Keratinocyte (primary cell): ENCODE results near the gene BCL2. TPM values are rescaled to one million over a fixed set of nuclear protein-coding genes. Genes with fewer than 3 reads are reported as not detected.

Experiments used
- DNase-seq: peaks from one replicate; pipeline ENCODE4 v3.0.0-alpha.2; 2011; ENCODE audit warnings: low read depth, missing footprints, low spot score
- FAIRE-seq: peaks from 2 replicates; lab custom pipeline; 2011; peaks lifted over from hg19 to GRCh38; lab: Jason Lieb, UNC
- H2AFZ ChIP-seq: 2 replicates; pipeline ENCODE4 v1.6.0; 2012; ENCODE audit warnings: low read length, control low read depth, inconsistent platforms; ENCODE audit not compliant: control insufficient read depth
- H3K27ac ChIP-seq: 2 replicates; pipeline ENCODE4 v1.5.1; 2011; ENCODE audit warnings: low read length; ENCODE audit not compliant: control insufficient read depth, insufficient read depth
- H3K27me3 ChIP-seq: 3 replicates; pipeline ENCODE4 v1.6.0; 2011; ENCODE audit warnings: low read length; ENCODE audit not compliant: control insufficient read depth, insufficient read depth; ENCODE audit errors: extremely low read depth
- H3K36me3 ChIP-seq, 2 experiments: 2 replicates in 1 of 2; 3 replicates in 1 of 2; pipeline ENCODE4 v1.5.1; 2011; ENCODE audit warnings: low read length in 2 of 2, mild to moderate bottlenecking in 1 of 2; ENCODE audit not compliant: control insufficient read depth in 2 of 2, insufficient read depth in 2 of 2; ENCODE audit errors: extremely low read depth in 1 of 2
- H3K4me1 ChIP-seq: 3 replicates; pipeline ENCODE4 v1.5.1; 2011; ENCODE audit warnings: low read length; ENCODE audit not compliant: control insufficient read depth, insufficient read depth; ENCODE audit errors: extremely low read depth
- H3K4me2 ChIP-seq: 3 replicates; pipeline ENCODE4 v1.6.0; 2011; ENCODE audit warnings: low read depth, low read length; ENCODE audit not compliant: control insufficient read depth, insufficient read depth; ENCODE audit errors: extremely low read depth
- H3K4me3 ChIP-seq, 3 experiments: fragments of 200-600 bp in 1 of 3; sonication (generic) in 1 of 3; 2 replicates in 2 of 3; 3 replicates in 1 of 3; pipeline ENCODE4 v1.5.1; 2011 to 2016; ENCODE audit warnings: low read length in 3 of 3, mild to moderate bottlenecking in 3 of 3, control low read depth in 2 of 3, inconsistent platforms in 1 of 3, low read depth in 1 of 3, mixed read lengths in 1 of 3, mixed run types in 1 of 3, moderate library complexity in 1 of 3; ENCODE audit not compliant: control insufficient read depth in 2 of 3, insufficient read depth in 2 of 3; ENCODE audit errors: extremely low read depth in 1 of 3
- H3K79me2 ChIP-seq: 2 replicates; pipeline ENCODE4 v1.6.0; 2012; ENCODE audit warnings: low read length; ENCODE audit not compliant: control insufficient read depth, insufficient read depth
- H3K9ac ChIP-seq: 3 replicates; pipeline ENCODE4 v1.6.0; 2011; ENCODE audit warnings: low read length; ENCODE audit not compliant: control insufficient read depth, insufficient read depth; ENCODE audit errors: extremely low read depth
- H3K9me1 ChIP-seq: 3 replicates; pipeline ENCODE4 v1.6.0; 2011; ENCODE audit warnings: low read length; ENCODE audit not compliant: control insufficient read depth, insufficient read depth; ENCODE audit errors: extremely low read depth
- H3K9me3 ChIP-seq: 2 replicates; pipeline ENCODE4 v1.5.1; 2012; ENCODE audit warnings: low read depth, low read length; ENCODE audit not compliant: control insufficient read depth
- H4K20me1 ChIP-seq: 3 replicates; pipeline ENCODE4 v1.6.0; 2011; ENCODE audit warnings: low read length; ENCODE audit not compliant: control insufficient read depth, insufficient read depth; ENCODE audit errors: extremely low read depth
- EZH2 ChIP-seq: IDR thresholded peaks from one replicate; pipeline ENCODE4 v1.6.1; 2012; ENCODE audit warnings: inconsistent platforms, mild to moderate bottlenecking, low read length, moderate library complexity
- dilution Hi-C: fragments of 300-500 bp; cut with MboI; formaldehyde crosslinking; loops from one replicate; pipeline ENCODE4 v1.7.0; 2020; ENCODE audit warnings: low sequenced_read_pairs; ENCODE audit not compliant: extremely low pct_ligation_motif_present
- polyA plus RNA-seq, 5 experiments: library from polyadenylated mRNA; depleted of rRNA in 3 of 5; stranded (reverse) in 3 of 5; stranded (forward) in 1 of 5; unstranded in 1 of 5; fragments of >200 nt; gene quantifications; 1 replicate in 1 of 5; 2 replicates in 3 of 5; 3 replicates in 1 of 5; pipeline versions ENCODE4 v1.2.1 to v1.2.3, GENCODE V29; 2011 to 2012; ENCODE audit warnings: missing spikeins in 2 of 5, low read depth in 1 of 5, low replicate concordance in 1 of 5
- TF ChIP-seq, protein P1 (sequence below), 3 experiments: IDR thresholded peaks in 1 of 3; conservative IDR thresholded peaks in 1 of 3; optimal IDR thresholded peaks in 1 of 3; 2 replicates in 2 of 3; 3 replicates in 1 of 3; pipeline versions ENCODE3 to v1.5.1; 2011; ENCODE audit warnings: low read length in 3 of 3, mild to moderate bottlenecking in 3 of 3, moderate library complexity in 2 of 3, control low read depth in 1 of 3, inconsistent platforms in 1 of 3; ENCODE audit not compliant: insufficient read depth in 2 of 3; ENCODE audit errors: extremely low read depth in 1 of 3

BCL2 gene
- polyA plus RNA-seq, 1 donor (not counting 4 experiments of a cell fraction or from before 2014, with no cell fraction given) = 0.30 TPM

DNA sequence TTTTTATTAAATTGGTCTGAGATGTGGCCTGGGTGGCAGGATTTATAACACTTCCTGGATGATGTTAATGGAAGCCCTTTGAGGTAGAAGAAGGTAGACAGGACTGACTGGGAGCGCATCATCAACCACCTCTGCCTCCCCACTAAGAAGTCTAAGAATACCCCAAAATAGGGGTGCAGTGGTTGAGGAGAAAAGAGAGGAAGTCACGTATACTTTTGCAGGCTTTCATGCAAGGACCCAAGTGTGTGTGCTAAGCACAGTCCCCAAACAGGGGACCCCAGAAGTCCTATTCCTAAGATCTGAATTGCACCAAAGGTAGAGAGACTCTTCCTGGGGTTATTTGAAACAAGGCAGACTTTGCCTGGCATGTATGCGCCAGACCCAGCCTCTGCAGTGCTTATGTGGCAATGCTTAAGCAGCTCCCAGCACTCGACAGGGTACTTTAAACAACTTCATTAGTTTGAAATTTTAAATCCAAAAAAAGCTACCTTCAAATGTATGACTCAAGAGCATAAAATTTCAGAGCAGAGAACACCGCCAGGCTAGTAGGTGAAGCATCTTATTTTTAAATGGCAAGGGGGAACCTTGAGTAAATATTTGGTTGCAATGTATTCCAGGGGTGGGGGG is 35.3 kb downstream of the BCL2 start:
- dilution Hi-C loops = no loop called here
- no peaks in the 10 kb centered on the region for H3K27me3 ChIP-seq
- no peaks in the 10 kb centered on the region for H3K36me3 ChIP-seq
- no peak overlapping the region for H3K27ac ChIP-seq
- no peaks in the 10 kb centered on the region for H4K20me1 ChIP-seq
- FAIRE-seq (no peak), DNase-seq (no peak)
- H3K9me3 ChIP-seq = no peaks in the 10 kb centered on the region
- H3K9ac ChIP-seq = no peak overlapping the region
- H2AFZ ChIP-seq = no peak overlapping the region
- no peak overlapping the region for H3K4me3 ChIP-seq
- H3K4me1 ChIP-seq = no peaks in the 10 kb centered on the region
- H3K4me2 ChIP-seq = no peak overlapping the region
- TF ChIP-seq EZH2 = no peak
- TF ChIP-seq, protein P1, sequence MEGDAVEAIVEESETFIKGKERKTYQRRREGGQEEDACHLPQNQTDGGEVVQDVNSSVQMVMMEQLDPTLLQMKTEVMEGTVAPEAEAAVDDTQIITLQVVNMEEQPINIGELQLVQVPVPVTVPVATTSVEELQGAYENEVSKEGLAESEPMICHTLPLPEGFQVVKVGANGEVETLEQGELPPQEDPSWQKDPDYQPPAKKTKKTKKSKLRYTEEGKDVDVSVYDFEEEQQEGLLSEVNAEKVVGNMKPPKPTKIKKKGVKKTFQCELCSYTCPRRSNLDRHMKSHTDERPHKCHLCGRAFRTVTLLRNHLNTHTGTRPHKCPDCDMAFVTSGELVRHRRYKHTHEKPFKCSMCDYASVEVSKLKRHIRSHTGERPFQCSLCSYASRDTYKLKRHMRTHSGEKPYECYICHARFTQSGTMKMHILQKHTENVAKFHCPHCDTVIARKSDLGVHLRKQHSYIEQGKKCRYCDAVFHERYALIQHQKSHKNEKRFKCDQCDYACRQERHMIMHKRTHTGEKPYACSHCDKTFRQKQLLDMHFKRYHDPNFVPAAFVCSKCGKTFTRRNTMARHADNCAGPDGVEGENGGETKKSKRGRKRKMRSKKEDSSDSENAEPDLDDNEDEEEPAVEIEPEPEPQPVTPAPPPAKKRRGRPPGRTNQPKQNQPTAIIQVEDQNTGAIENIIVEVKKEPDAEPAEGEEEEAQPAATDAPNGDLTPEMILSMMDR (optimal IDR thresholded peaks at IDR 0.05 in 1 of 3, IDR thresholded peaks at IDR 0.05 in 1 of 3, conservative IDR thresholded peaks at IDR 0.05 in 1 of 3; ENCODE audit: extremely low read depth in 1 of 3, insufficient read depth in 2 of 3, low read length in 3 of 3) = no peak
- no peaks in the 10 kb centered on the region for H3K9me1 ChIP-seq
- H3K79me2 ChIP-seq = no peaks in the 10 kb centered on the region

DNA sequence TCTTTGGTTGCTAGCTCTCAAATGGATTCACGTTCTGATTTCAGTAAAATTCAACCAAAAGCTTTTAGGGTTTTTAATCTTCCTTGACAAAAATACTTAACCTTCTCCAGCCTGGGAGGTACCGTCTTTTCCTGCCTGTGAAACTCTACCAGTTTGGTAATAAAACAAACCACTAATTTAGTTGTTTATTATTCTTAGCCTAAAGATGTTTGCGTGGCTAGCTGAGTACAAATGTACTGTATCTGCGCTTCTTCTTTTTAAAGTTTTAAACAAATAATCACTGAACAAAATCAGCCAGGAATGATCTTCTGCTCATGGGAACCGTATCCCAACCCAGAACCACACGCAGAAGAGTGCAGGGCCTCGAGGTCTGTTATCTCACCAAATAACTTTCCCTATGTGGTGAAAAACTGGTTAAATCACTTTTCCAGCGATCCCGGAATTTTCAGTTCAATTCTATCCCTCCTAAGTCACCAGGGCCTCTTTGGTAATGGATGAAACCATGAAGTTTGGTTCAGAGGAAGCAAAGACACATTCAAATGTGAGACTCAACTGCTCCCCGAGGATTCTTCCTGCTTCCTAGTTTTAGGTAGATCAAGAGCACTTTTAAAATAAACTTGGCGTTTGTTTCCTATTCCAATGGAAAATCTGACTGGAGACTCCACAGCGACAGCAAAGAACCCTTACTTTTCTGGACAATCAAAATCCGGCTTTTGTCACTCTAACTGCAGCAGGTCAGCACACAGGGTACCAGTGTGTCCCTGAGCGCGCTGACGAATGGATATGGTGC is 36.1 kb downstream of the BCL2 start:
- Histone ChIP-seq H3K9me1 (no peaks in the 10 kb centered on the region), H4K20me1 (no peaks in the 10 kb centered on the region), H3K9me3 (no peaks in the 10 kb centered on the region), H3K4me2 (no peak overlapping the region), H3K27me3 (no peaks in the 10 kb centered on the region), H2AFZ (no peak overlapping the region), H3K4me1 (no peaks in the 10 kb centered on the region), H3K36me3 (no peaks in the 10 kb centered on the region), H3K27ac (no peak overlapping the region), H3K9ac (no peak overlapping the region), H3K4me3 (no peak overlapping the region), H3K79me2 (no peaks in the 10 kb centered on the region)
- FAIRE-seq (no peak), DNase-seq (no peak)
- no peak for TF ChIP-seq EZH2
- TF ChIP-seq, protein P1 (optimal IDR thresholded peaks at IDR 0.05 in 1 of 3, IDR thresholded peaks at IDR 0.05 in 1 of 3, conservative IDR thresholded peaks at IDR 0.05 in 1 of 3; ENCODE audit: extremely low read depth in 1 of 3, insufficient read depth in 2 of 3, low read length in 3 of 3) = no peak
- dilution Hi-C loops = no loop called here
